ENCODE measurements around the gene POU2F3.

GRCh38 chr11:120220747-120221037 lies 19.2 kb upstream of the POU2F3 start:
- TF ChIP-seq CTCF (IDR thresholded peaks at IDR 0.05) (no peak), POLR2A (IDR thresholded peaks at IDR 0.05) (no peak)
